NB4 (cell line): Measurements from ENCODE around the gene KIRREL1.

ENCODE experiments used
- DNase-seq: peaks from one replicate; pipeline ENCODE4 v3.0.0; 2010; ENCODE audit warnings: low read depth
- H3K4me3 ChIP-seq: one replicate; pipeline ENCODE4 v1.5.1; 2011; ENCODE audit warnings: mild to moderate bottlenecking, low read depth, low read length, moderate library complexity
- MAX ChIP-seq: IDR thresholded peaks from 2 replicates; pipeline ENCODE4 v1.6.1; 2011; ENCODE audit warnings: low read depth, low read length
- MYC ChIP-seq: IDR thresholded peaks from 2 replicates; pipeline ENCODE4 v1.6.1; 2011; ENCODE audit warnings: low read depth, low read length
- POLR2A ChIP-seq: IDR thresholded peaks from 2 replicates; pipeline ENCODE4 v1.6.1; 2011; ENCODE audit warnings: mild to moderate bottlenecking; ENCODE audit not compliant: insufficient read length; ENCODE audit errors: extremely low read depth
- TF ChIP-seq, protein P1 (sequence below): IDR thresholded peaks from one replicate; pipeline ENCODE4 v1.5.1; 2012; ENCODE audit warnings: low read depth, low read length

The KIRREL1 gene

DNA sequence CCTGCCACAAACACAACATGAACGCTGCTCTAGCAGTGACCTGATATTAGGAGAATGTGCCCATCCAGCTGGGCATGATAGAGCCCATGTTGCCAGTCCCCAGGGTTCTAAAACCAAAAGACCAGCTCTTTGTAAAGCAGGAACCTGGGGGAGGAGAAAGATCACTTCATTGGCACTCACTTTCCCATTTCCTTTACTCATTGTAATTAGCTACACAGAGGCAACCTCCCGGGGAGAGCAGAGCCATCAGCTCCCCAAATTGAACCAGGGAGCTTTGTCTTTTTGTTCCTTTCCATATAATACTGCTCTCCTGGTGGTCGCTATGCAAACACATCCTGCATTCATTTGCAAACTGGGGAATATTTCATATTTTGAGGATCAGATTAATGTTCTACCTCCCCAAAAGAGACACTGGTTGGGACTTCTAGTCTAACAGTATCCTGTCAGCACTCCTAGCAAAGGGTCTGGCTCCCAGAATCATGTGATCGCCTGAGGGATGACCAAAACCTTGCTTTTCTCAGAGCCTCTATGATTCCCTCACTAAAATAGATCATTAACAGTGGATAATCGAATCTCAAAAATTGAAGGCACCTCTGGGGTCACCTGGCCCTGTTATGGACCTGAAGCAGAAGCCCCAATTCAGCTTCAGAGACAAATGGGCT lies 110.5 kb downstream of the KIRREL1 start:
- H3K4me3 ChIP-seq: no peak overlapping the region
- DNase-seq: no peak
- TF ChIP-seq MAX (no peak), MYC (no peak), POLR2A (no peak)
- TF ChIP-seq, protein P1, sequence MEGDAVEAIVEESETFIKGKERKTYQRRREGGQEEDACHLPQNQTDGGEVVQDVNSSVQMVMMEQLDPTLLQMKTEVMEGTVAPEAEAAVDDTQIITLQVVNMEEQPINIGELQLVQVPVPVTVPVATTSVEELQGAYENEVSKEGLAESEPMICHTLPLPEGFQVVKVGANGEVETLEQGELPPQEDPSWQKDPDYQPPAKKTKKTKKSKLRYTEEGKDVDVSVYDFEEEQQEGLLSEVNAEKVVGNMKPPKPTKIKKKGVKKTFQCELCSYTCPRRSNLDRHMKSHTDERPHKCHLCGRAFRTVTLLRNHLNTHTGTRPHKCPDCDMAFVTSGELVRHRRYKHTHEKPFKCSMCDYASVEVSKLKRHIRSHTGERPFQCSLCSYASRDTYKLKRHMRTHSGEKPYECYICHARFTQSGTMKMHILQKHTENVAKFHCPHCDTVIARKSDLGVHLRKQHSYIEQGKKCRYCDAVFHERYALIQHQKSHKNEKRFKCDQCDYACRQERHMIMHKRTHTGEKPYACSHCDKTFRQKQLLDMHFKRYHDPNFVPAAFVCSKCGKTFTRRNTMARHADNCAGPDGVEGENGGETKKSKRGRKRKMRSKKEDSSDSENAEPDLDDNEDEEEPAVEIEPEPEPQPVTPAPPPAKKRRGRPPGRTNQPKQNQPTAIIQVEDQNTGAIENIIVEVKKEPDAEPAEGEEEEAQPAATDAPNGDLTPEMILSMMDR: no peak

DNA sequence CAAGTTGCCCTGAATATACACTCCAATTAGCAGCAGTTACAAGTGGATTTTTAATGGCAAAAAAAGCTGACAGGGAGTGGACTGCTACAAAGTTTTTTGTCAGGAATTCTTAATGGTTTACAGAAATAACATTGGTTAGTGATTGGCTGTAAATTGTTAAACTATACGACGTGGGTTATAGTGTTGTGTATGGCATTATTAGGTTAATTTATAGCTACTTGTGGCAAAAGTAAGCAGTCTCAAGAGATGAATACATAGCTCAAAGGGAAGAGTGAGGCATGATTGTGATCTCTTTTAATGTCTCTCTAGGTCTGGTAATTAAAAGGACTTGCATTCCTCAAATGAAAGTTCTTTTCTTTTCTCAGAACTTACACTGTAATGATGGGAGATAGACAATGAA lies 111.4 kb downstream of the KIRREL1 start:
- no peak for DNase-seq
- TF ChIP-seq, protein P1: no peak
- TF ChIP-seq MYC: no peak
- TF ChIP-seq MAX: no peak
- no peak for TF ChIP-seq POLR2A
- no peak overlapping the region for H3K4me3 ChIP-seq

DNA sequence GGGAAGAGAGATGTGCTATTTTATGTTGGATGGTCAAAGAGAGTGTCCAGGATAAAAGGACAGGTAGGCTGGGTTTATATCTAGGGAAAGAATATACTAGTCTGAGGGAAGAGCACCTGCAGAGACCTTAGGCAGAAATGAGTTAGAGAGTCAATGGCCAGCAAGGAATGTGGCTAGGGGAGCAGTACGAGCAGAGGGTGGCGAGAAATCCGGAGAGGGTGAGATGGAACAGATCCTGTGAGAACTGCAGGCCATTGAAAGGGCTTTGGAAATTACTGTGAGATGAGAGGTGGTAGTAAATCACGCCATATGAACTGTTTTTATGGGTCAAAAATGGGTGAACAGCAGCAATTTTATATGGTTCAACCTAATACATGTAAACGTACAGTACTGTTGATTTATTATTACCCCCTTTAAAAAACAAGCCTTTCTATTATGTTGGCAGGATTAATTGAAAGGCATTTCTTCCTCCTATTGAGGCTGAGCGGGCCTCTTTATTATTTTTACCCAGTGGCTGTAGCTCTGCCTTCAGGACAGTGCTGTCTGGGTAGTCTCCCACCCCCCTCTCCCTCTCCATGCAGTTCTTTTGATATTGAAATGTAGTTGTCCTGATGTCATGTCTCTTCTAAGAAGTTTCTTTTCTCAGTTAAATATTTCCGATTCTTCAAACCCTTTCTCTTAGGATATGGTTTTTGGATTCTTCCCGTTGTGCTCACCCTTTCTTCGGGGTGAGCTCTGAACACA lies 112.1 kb downstream of the KIRREL1 start:
- TF ChIP-seq MYC (no peak), POLR2A (no peak), MAX (no peak)
- TF ChIP-seq, protein P1: no peak
- DNase-seq: no peak
- H3K4me3 ChIP-seq: no peak overlapping the region

GRCh38 chr1:158107916-158108315 lies 114.5 kb downstream of the KIRREL1 start:
- H3K4me3 ChIP-seq: no peak overlapping the region
- no peak for DNase-seq
- no peak for TF ChIP-seq POLR2A
- TF ChIP-seq, protein P1: no peak
- no peak for TF ChIP-seq MYC
- no peak for TF ChIP-seq MAX

GRCh38 chr1:158112994-158113758 lies 119.7 kb downstream of the KIRREL1 start:
- TF ChIP-seq MYC: no peak
- TF ChIP-seq POLR2A: no peak
- TF ChIP-seq, protein P1: no peak
- no peak for TF ChIP-seq MAX
- peak overlapping the region; percentile 42 for H3K4me3 ChIP-seq
- DNase-seq: peak; percentile 70
